ENCODE data around the gene SMYD3. TPM values are rescaled to one million over a fixed set of nuclear protein-coding genes. Genes with fewer than 3 reads are reported as not detected.

SMYD3 gene
- total RNA-seq, 1 experiment from 2014 or later: 25.5 TPM

DNA sequence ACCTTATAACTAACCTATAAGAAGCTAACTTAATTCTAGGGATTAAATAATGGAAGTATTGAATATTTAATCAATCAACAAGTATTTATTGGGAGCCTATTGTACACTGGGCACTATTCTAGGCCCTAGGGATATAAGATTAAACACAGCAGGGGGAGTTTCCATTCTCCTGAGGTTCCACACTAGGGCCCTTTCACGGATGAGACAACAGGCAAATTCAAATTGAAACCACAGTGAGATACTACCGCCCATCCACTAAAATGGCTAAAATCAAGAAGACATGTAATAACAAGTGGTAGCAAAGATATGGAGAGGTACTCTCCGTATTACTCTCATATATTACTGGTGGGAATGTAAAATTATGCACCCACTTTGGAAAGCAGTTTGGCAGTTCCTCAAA lies 677.9 kb downstream of the SMYD3 start:
- Histone ChIP-seq H3K4me1 (ENCODE audit: insufficient read depth, low read length) (no peaks in the 10 kb centered on the region), H3T11ph (ENCODE audit: low read length) (no peak overlapping the region), H2BK5ac (ENCODE audit: insufficient read length, low read length) (no peak overlapping the region), H2AFZ (ENCODE audit: low read length) (no peak overlapping the region), H3K27ac (ENCODE audit: insufficient read length, low read depth, low read length) (no peak overlapping the region), H4K5ac (ENCODE audit: insufficient read length, low read depth, low read length) (no peak overlapping the region), H3K79me2 (ENCODE audit: insufficient read depth, low read length) (no peaks in the 10 kb centered on the region), H3K23me2 (ENCODE audit: insufficient read length, low read depth, low read length, poor library complexity, severe bottlenecking) (no peaks in the 10 kb centered on the region), H2AK5ac (ENCODE audit: insufficient read length, low read length) (no peak overlapping the region), H2BK120ac (ENCODE audit: low read depth, low read length, poor library complexity, severe bottlenecking) (no peak overlapping the region), H2BK20ac (ENCODE audit: low read depth, low read length, poor library complexity, severe bottlenecking) (no peak overlapping the region), H4K8ac (replicated peaks; ENCODE audit: insufficient read length, low read depth, low read length) (no peak overlapping the region), H3K4me2 (ENCODE audit: insufficient read depth, insufficient read length, low read length) (no peak overlapping the region), H4K20me1 (ENCODE audit: control insufficient read depth, insufficient read depth, insufficient read length) (no peaks in the 10 kb centered on the region), H2BK15ac (ENCODE audit: low read depth, low read length) (no peak overlapping the region), H3K9ac (ENCODE audit: extremely low read depth, insufficient read length, low read length) (no peak overlapping the region), H3K4ac (ENCODE audit: low read depth, low read length) (no peak overlapping the region), H3K18ac (ENCODE audit: insufficient read length, low read depth, low read length) (no peak overlapping the region), H2BK12ac (ENCODE audit: insufficient read length, low read depth, low read length) (no peak overlapping the region), H3K27me3 (ENCODE audit: insufficient read depth, low read length) (no peaks in the 10 kb centered on the region), H3K14ac (ENCODE audit: insufficient read depth, low read length) (no peak overlapping the region), H3K56ac (ENCODE audit: insufficient read length, low read depth, low read length) (no peak overlapping the region), H3K23ac (ENCODE audit: insufficient read length, low read depth, low read length) (no peak overlapping the region), H3K79me1 (ENCODE audit: insufficient read depth, low read depth, low read length, poor library complexity, severe bottlenecking) (no peaks in the 10 kb centered on the region), H4K91ac (ENCODE audit: insufficient read length, low read depth, low read length) (no peak overlapping the region), H3K9me3 (ENCODE audit: control insufficient read depth, low read depth, low read length) (no peaks in the 10 kb centered on the region)
- peaks cover 0 to 1% (median under 1%) of the 10 kb centered on the region in 3 experiments; a peak in 1 of 7 replicates for H3K36me3 Mint-ChIP-seq (ENCODE audit: insufficient read depth in 1 of 3, low read depth in 3 of 3)
- H3K27ac Mint-ChIP-seq: no peak overlapping the region
- no peaks in the 10 kb centered on the region; the same call in 1 of the 2 replicates for H3K27me3 Mint-ChIP-seq (ENCODE audit: low read depth)
- 0 out of 4 replicates have a peak, but pooled peaks cover 0 to 2% of the 10 kb centered on the region in 2 experiments for H3K4me1 Mint-ChIP-seq
- no peaks in the 10 kb centered on the region for H3K9me3 Mint-ChIP-seq
- H3K4me3 Mint-ChIP-seq: no peak overlapping the region
- TF ChIP-seq, protein P1, sequence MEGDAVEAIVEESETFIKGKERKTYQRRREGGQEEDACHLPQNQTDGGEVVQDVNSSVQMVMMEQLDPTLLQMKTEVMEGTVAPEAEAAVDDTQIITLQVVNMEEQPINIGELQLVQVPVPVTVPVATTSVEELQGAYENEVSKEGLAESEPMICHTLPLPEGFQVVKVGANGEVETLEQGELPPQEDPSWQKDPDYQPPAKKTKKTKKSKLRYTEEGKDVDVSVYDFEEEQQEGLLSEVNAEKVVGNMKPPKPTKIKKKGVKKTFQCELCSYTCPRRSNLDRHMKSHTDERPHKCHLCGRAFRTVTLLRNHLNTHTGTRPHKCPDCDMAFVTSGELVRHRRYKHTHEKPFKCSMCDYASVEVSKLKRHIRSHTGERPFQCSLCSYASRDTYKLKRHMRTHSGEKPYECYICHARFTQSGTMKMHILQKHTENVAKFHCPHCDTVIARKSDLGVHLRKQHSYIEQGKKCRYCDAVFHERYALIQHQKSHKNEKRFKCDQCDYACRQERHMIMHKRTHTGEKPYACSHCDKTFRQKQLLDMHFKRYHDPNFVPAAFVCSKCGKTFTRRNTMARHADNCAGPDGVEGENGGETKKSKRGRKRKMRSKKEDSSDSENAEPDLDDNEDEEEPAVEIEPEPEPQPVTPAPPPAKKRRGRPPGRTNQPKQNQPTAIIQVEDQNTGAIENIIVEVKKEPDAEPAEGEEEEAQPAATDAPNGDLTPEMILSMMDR (conservative IDR thresholded peaks at IDR 0.05): no peak
- WGBS (ENCODE audit: extremely low coverage, insufficient read length, low lambda C conversion rate): no CpG with 5 or more reads among the region's 3 CpGs
- no peak for DNase-seq

Data from H9 (cell line).